ENCODE measurements around the gene DCTN4.
A peak's percentile ranks its signal among the peaks of the same experiment; 100 is the strongest.
"Not testable (repeated sequence)": the region's sequence is repeated elsewhere in the genome, so short reads cannot be mapped to it uniquely, and the experiment has no call there.

The DCTN4 gene

DNA sequence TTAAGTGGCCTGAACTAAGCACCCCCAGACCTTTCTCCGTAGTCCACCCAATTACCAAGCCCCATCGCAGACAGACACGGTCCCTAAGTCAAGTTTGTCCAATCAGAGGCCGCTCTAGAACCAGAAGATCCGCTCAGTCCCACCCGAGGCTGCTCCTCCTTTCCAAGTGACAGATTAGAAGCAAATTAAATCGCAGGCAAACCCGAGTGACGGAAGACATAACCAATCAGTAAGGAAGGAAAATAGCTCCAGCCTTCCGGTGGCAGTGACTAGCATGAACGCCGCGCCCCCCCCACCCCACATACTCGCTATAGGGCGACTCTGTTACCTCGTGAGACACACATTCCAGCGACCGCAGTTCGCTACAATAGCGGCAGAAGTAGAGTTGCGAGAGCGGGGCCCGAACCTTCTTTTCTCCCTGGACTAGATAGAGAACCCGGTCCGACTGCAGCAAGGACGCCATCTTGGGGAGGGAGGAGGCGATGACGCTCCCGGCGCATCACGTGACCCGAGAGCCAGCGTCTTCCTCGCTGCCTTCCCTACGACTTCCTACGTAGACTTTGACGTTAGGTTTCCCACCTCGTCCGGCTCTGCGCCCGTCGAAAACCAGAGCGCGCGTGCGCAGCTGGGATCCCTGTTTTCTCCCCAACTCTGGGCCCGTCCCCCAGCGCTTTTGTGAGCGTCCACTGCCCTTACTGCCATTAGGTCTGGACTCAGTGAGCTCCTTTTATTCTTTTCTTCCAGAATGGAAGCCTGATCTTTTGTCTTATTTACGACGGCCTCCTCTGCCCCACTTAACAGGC lies at the start of gene DCTN4:
Gene DCTN4 (minus strand): TSS at position 487 of the 803 bp plus-strand sequence. CDS start 24 bp downstream, at position 463.
- peak; percentile 96 to 97 for ATAC-seq

GRCh38 chr5:150804388-150804787 lies 45.6 kb upstream of the DCTN4 start:
- ATAC-seq, result no peak

DNA sequence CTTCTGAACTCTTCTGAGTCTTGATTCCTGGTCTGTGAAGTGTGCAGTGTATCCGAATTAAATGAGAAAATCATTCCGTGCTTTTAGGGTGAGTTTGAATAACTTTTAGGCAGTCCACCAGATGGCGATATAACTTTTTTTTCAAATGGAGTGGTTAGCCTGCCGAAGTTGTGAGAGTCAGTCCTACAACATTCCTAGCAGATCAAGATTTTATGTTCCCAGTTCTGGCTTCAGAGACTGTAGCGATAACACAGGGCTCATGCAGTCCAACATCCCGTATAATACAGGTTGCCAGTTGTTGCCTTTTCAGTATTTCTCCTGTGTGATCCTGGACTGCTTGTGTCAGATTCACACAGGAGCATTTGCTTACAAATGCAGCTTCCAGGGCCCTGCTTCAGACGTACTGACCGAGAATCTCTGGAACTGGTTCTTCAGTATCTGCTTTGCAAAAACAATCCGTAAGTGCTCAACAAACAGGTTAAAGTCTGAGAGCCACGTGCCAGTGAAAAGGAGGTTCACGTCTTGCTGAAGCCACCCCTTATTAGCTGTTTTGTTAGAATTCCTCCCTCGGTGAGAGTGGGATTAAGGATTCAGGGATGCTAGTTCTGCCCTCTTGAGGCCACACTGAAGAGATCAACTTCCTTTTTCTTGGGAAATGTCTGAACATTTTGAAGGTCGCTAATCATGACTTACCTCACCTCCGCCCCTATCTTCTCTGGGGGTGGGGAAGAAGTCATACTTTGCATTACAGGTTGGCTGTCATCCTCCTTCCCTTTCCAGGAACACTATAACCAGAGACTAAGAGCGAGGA lies 42.5 kb upstream of the DCTN4 start:
- ATAC-seq, result peak in 1 of 2 donors; percentile 62

DNA sequence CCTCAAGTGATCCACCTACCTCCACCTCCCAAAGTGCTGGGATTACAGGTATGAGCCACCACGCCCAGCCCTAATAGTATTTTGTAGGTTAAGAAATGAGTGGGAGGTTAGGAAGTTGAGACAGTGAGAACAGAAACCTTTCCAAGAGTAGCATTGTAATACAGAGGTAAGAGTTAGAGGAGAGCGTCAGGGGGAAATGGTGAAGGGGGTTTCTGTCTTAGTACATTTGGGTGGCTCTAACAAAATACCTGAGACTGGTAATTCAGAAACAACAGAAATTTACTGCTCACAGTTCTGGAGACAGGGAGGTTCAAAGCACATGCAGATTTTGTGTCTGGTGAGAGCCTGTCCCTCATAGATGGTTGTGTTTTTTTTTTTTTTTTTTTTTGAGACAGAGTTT lies 38.6 kb upstream of the DCTN4 start:
- ATAC-seq, result no peak

DNA sequence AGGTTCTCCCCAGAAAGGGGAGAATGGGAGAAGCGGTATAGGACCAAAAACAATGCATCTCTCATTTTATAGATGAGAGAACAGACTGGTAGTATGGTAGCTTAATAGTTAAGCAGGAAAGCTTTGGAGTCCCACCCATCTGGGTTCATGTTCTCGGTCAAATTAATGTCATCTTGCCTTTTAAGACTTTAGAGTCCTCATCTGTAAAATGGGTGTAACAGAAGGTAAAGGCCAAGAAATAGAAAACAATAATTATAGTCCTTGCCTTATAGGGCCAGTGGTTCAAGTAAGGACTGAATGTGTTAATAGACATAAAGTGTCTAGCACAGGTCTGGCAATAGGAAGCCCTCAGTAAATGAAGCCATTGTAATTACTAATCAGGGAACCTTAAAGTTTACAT lies 36.1 kb upstream of the DCTN4 start:
- no peak for ATAC-seq

GRCh38 chr5:150793423-150793888 lies 34.6 kb upstream of the DCTN4 start:
- ATAC-seq, result not testable (repeated sequence)

- ATAC-seq, result no peak
These were observed 32.7 kb upstream of the DCTN4 start for GRCh38 chr5:150791536-150791935.

GRCh38 chr5:150789943-150790611 lies 31.3 kb upstream of the DCTN4 start:
- peak; percentile 99 to 100 for ATAC-seq

DNA sequence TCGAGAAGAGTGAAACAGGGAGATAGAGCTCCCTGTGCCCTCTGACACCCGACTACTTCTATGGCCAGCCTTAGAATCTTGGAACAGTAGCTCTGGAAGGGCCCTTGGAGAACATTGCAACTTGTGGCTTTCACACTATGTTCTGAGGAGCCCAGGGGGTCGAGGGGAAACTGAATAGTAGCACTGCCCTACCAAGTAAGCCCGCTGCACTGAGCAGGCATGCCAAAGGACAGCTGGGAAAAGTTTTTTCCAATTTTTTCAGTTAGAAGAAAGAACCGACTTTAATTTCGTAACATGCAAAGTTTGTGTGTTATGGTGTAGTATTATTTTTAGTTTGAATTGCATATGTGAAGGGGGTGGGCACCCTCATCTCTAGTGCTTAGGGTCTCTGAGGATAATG lies 30.6 kb upstream of the DCTN4 start:
- ATAC-seq, result no peak

- no peak for ATAC-seq
These were observed 30.2 kb upstream of the DCTN4 start for GRCh38 chr5:150788977-150789376.

GRCh38 chr5:150787656-150788055 lies 28.8 kb upstream of the DCTN4 start:
- no peak for ATAC-seq

DNA sequence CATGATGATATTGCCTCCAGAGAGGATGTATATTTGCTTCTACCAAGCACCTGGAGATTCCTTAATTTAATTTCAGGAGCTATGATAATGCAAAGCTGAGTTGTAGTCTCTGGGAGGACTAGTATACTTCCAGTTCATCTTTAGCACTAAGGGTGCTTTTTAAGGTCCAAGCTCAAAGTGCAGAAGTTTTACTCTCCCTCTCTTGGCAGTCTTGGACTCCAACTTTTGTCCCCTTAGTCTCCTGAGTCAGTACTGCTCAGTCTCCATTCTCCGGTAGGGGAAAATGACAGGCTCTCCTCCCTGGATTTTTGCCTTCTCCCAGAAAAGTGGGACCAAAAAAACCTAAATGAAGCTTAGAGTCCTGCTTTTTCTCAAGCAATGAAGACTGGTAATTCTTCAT lies 28.1 kb upstream of the DCTN4 start:
- ATAC-seq, result no peak

- no peak for ATAC-seq
These were observed 27.1 kb upstream of the DCTN4 start for GRCh38 chr5:150785950-150786349.

DNA sequence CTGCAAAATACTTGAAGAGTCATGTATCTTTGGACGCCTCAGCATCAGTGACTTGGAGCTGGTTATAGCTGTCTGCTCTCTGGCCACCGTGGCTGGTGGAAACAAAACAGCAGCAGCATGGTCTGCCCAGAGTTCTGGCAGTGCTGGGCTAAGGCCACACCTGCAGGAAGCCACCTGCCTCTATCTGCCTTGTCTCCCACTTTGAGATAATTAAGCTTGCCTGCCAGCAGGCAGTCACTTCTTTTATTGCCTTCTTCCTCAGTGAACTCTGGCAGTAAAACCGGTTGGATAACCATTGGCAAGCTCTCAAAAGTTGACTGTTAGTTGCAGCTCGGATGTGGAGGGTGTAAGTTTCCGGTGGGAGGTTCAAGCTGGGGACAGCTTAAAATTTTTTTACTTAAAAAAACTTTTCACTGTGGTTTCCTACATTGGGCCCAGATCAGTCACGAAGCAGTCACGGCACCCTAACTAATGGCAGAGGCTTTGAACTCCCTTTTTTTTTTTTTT lies 24.7 kb upstream of the DCTN4 start:
- ATAC-seq, result peak; percentile 86 to 89

DNA sequence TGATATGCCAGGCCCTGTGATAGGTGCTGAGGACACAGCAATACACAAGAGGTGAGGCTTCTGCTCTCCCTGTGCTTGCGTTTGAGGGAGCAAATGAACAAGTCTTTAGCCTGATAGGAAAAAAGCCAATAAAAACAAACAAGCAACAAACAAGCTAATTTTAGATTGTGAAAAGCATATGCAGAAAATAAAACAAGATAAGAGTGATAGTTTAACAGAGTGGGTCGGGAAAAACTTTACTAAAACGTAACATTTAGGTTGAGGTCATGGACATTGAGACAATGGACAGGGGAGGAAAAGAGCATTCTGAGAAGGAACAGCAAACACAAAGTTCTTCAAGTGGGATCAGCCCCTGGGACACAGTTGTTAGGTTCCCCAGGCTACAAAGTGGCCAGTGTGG lies 24.0 kb upstream of the DCTN4 start:
- no peak for ATAC-seq

- ATAC-seq, result no peak
These were observed 23.1 kb upstream of the DCTN4 start for GRCh38 chr5:150781706-150782614.

- ATAC-seq, result no peak
These were observed 22.0 kb upstream of the DCTN4 start for GRCh38 chr5:150780816-150781221.

GRCh38 chr5:150780187-150780692 lies 21.4 kb upstream of the DCTN4 start:
- ATAC-seq, result peak in 1 of 2 donors; percentile 3

GRCh38 chr5:150779397-150780186 lies 20.8 kb upstream of the DCTN4 start:
- ATAC-seq, result no peak

DNA sequence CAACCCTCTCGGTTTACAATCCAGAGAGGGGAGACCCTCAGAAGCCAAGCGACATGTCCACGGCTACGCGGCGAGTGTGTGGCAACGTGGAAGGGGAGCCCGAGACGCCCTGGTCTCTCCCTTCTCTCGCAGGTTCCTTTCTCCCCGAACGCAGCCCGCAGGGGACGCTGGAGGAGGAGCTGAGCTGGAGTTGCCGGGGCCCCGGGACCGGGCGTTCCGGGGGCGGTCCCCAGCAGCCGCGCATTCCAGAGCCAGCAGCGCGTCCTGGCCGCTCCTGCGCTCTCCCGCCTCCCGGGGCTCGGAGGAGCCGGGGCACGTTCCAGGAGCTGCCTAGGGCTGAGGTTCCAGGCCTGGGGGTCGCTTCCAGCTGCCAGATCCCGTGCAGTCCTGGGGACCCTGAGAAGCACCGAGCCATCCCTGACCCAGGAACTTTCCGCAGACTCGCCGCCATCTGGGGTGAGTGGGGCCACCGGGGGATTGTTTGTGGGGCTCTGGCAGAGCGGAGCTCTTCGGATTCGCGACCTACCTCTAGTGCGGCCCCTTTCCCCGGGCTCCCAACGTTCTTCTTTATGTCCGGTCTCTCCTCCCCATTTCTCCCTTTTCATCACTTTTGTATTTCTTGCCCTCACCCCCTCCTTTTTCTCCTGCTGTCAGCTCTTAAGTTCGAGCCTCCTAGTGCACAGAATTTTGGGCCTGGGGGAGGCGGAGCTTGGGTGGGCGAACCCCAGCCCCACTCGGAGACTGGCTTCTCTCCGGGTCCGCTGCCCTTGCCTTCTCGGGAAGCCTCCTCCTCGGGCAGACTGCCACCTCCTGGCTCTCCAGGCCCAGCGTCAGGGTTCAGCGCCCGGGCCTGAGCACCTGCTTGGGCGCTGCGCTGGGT lies 19.9 kb upstream of the DCTN4 start, which contains the start of gene SMIM3:
Gene SMIM3 (plus strand): TSS at position 241 of the 880 bp plus-strand sequence. CDS start 16,684 bp downstream, outside the sequence.
- peak; percentile 52 to 59 for ATAC-seq

Data from activated CD4-positive, CD25-positive, alpha-beta regulatory T cell treated with anti-CD3 and anti-CD28 coated beads, Interleukin-2, amount 50 U/mL, for 24 hours (primary cell).